DND-41 (cell line): ENCODE data around the gene ATP5F1D.

Experiments
- ATAC-seq: fragments of 200-7000 bp; cut with Tn5 transposase; 3 replicates; pipeline ENCODE4 v1.9.1; 2021; ENCODE audit warnings: low read depth; ENCODE audit not compliant: insufficient read depth
- DNase-seq: peaks from one replicate; pipeline ENCODE4 v3.0.0-alpha.2; 2020
- H2AFZ ChIP-seq: 2 replicates; pipeline ENCODE4 v1.6.0; 2012; ENCODE audit warnings: low read depth, low read length
- H3K27ac ChIP-seq: 2 replicates; pipeline ENCODE4 v1.5.1; 2012; ENCODE audit warnings: low read length, inconsistent platforms
- H3K27me3 ChIP-seq: fragments of 200-600 bp; sonication (generic); 2 replicates; pipeline ENCODE4 v1.6.0; 2012; ENCODE audit warnings: low read length, mild to moderate bottlenecking, inconsistent platforms; ENCODE audit not compliant: insufficient read depth, poor library complexity
- H3K36me3 ChIP-seq: 2 replicates; pipeline ENCODE4 v1.5.1; 2012; ENCODE audit warnings: low read length, inconsistent platforms; ENCODE audit not compliant: insufficient read depth
- H3K4me1 ChIP-seq: 2 replicates; pipeline ENCODE4 v1.5.1; 2012; ENCODE audit warnings: mild to moderate bottlenecking, low read length; ENCODE audit not compliant: insufficient read depth
- H3K4me2 ChIP-seq: 2 replicates; pipeline ENCODE4 v1.6.0; 2012; ENCODE audit warnings: mild to moderate bottlenecking, moderate library complexity, low read length, inconsistent platforms; ENCODE audit not compliant: insufficient read depth
- H3K4me3 ChIP-seq, 2 experiments: fragments of 200-600 bp in 1 of 2; shearing (Covaris generic) in 1 of 2; 2 replicates each; pipeline ENCODE4 v1.5.1; 2012 to 2016; ENCODE audit warnings: inconsistent platforms in 2 of 2, low read length in 2 of 2, mild to moderate bottlenecking in 2 of 2, low read depth in 1 of 2, moderate library complexity in 1 of 2
- H3K79me2 ChIP-seq: 2 replicates; pipeline ENCODE4 v1.6.0; 2012; ENCODE audit warnings: low read length, inconsistent platforms; ENCODE audit not compliant: insufficient read depth
- H3K9ac ChIP-seq: 2 replicates; pipeline ENCODE4 v1.6.0; 2012; ENCODE audit warnings: low read depth, mild to moderate bottlenecking, inconsistent platforms, low read length, moderate library complexity
- H3K9me3 ChIP-seq: 2 replicates; pipeline ENCODE4 v1.5.1; 2012; ENCODE audit warnings: low read length, moderate library complexity, mild to moderate bottlenecking, inconsistent platforms; ENCODE audit not compliant: insufficient read depth, severe bottlenecking
- H4K20me1 ChIP-seq: 2 replicates; pipeline ENCODE4 v1.6.0; 2012; ENCODE audit warnings: low read length; ENCODE audit not compliant: insufficient read depth
- EZH2 ChIP-seq: IDR thresholded peaks from 3 replicates; pipeline ENCODE4 v1.6.1; 2012; ENCODE audit warnings: borderline replicate concordance, low read depth, mild to moderate bottlenecking, moderate library complexity, low read length, inconsistent platforms; ENCODE audit not compliant: severe bottlenecking
- TF ChIP-seq, protein P1 (sequence below): IDR thresholded peaks from 2 replicates; pipeline ENCODE4 v1.5.1; 2012; ENCODE audit warnings: borderline replicate concordance, low read length, moderate library complexity, mild to moderate bottlenecking; ENCODE audit not compliant: poor library complexity, severe bottlenecking; ENCODE audit errors: extremely low read depth

Gene ATP5F1D

GRCh38 chr19:1225440-1226226 lies 15.9 kb upstream of the ATP5F1D start:
- no peak overlapping the region for H2AFZ ChIP-seq
- H3K27me3 ChIP-seq, result no peaks in the 10 kb centered on the region
- ATAC-seq (no peak), DNase-seq (no peak)
- H3K4me3 ChIP-seq, result no peak overlapping the region
- no peak overlapping the region for H3K27ac ChIP-seq
- no peaks in the 10 kb centered on the region for H3K4me1 ChIP-seq
- TF ChIP-seq, protein P1, sequence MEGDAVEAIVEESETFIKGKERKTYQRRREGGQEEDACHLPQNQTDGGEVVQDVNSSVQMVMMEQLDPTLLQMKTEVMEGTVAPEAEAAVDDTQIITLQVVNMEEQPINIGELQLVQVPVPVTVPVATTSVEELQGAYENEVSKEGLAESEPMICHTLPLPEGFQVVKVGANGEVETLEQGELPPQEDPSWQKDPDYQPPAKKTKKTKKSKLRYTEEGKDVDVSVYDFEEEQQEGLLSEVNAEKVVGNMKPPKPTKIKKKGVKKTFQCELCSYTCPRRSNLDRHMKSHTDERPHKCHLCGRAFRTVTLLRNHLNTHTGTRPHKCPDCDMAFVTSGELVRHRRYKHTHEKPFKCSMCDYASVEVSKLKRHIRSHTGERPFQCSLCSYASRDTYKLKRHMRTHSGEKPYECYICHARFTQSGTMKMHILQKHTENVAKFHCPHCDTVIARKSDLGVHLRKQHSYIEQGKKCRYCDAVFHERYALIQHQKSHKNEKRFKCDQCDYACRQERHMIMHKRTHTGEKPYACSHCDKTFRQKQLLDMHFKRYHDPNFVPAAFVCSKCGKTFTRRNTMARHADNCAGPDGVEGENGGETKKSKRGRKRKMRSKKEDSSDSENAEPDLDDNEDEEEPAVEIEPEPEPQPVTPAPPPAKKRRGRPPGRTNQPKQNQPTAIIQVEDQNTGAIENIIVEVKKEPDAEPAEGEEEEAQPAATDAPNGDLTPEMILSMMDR, result no peak
- TF ChIP-seq EZH2, result no peak
- no peaks in the 10 kb centered on the region for H3K79me2 ChIP-seq
- H3K4me2 ChIP-seq, result no peak overlapping the region
- H4K20me1 ChIP-seq, result peaks cover 23% of the 10 kb centered on the region
- H3K36me3 ChIP-seq, result peaks cover 69% of the 10 kb centered on the region
- no peaks in the 10 kb centered on the region for H3K9me3 ChIP-seq
- no peak overlapping the region for H3K9ac ChIP-seq

DNA sequence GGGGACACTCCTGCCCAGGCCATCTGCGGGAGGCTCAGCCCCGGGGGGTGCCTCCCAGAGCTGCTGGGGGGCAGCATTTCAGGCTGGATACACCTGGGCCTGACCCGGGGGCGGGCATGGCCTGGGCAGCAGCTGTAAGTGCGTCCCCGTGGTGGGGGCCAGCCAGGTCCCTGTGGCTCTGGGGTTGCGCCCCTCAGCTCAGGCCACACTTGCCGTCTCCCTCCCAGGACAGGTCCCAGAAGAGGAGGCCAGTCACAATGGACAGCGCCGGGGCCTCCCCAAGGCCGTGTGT lies 15.4 kb upstream of the ATP5F1D start:
- Histone ChIP-seq H3K4me2 (no peak overlapping the region), H3K9ac (no peak overlapping the region), H3K27me3 (no peaks in the 10 kb centered on the region), H4K20me1 (peaks cover 18% of the 10 kb centered on the region), H3K79me2 (no peaks in the 10 kb centered on the region), H2AFZ (no peak overlapping the region), H3K4me1 (no peaks in the 10 kb centered on the region), H3K4me3 (no peak overlapping the region), H3K27ac (no peak overlapping the region), H3K36me3 (peaks cover 63% of the 10 kb centered on the region), H3K9me3 (no peaks in the 10 kb centered on the region)
- no peak for ATAC-seq
- no peak for DNase-seq
- TF ChIP-seq, protein P1, result no peak
- no peak for TF ChIP-seq EZH2

- Histone ChIP-seq H3K4me1 (no peaks in the 10 kb centered on the region), H3K36me3 (peaks cover 58% of the 10 kb centered on the region), H3K4me3 (no peak overlapping the region), H4K20me1 (peaks cover 17% of the 10 kb centered on the region), H3K9ac (no peak overlapping the region), H3K9me3 (no peaks in the 10 kb centered on the region), H3K27ac (no peak overlapping the region), H2AFZ (no peak overlapping the region), H3K4me2 (no peak overlapping the region), H3K79me2 (no peaks in the 10 kb centered on the region), H3K27me3 (no peaks in the 10 kb centered on the region)
- DNase-seq, result no peak
- ATAC-seq, result no peak
- no peak for TF ChIP-seq EZH2
- TF ChIP-seq, protein P1, result no peak
Measured at GRCh38 chr19:1226522-1227303, 14.8 kb upstream of the ATP5F1D start.
